ENCODE data around the gene AURKA.
A peak's percentile ranks its signal among the peaks of the same experiment; 100 is the strongest.
"Not testable (repeated sequence)": the region's sequence is repeated elsewhere in the genome, so short reads cannot be mapped to it uniquely, and the experiment has no call there.

The AURKA gene

DNA sequence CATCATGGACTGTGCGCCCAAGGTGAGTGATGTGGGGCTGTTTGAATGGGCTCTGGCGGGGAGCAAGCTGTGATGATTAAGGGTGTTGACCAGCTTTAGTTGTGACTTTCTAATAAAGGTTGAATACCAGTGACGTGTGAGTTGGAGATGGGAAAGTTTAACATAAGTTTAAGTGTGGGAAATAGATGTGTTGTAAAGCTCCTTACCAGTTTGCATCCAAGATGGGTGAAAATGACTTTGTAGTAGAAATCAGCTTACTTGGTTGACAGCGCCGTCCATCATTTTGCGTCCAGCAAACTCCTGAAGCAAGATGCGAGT is 20.4 kb upstream of the AURKA start:
- H3K27ac ChIP-seq (ENCODE audit: low read depth, low read length): peak overlapping the region; percentile 2
- H3K9ac ChIP-seq (ENCODE audit: low read depth in 1 of 2, low read length in 2 of 2): peak overlapping the region; percentile 1 to 64
- no peaks in the 10 kb centered on the region for H3K9me3 ChIP-seq (ENCODE audit: control insufficient read depth in 1 of 2, low read length in 2 of 2)
- peaks cover 3 to 13% of the 10 kb centered on the region in 2 donors for H3K36me3 ChIP-seq (ENCODE audit: control insufficient read depth in 1 of 2, insufficient read depth in 2 of 2, low read length in 2 of 2)
- peak overlapping the region; percentile 41 to 46 for H3K4me3 ChIP-seq (ENCODE audit: low read depth in 1 of 2, low read length in 2 of 2)
- H3K4me1 ChIP-seq (ENCODE audit: control insufficient read depth in 1 of 2, insufficient read depth in 2 of 2, low read length in 2 of 2): peaks cover 10% of the 10 kb centered on the region in 2 donors
- H3K27me3 ChIP-seq (ENCODE audit: control insufficient read depth in 1 of 2, insufficient read depth in 2 of 2, low read length in 2 of 2): no peaks in the 10 kb centered on the region

DNA sequence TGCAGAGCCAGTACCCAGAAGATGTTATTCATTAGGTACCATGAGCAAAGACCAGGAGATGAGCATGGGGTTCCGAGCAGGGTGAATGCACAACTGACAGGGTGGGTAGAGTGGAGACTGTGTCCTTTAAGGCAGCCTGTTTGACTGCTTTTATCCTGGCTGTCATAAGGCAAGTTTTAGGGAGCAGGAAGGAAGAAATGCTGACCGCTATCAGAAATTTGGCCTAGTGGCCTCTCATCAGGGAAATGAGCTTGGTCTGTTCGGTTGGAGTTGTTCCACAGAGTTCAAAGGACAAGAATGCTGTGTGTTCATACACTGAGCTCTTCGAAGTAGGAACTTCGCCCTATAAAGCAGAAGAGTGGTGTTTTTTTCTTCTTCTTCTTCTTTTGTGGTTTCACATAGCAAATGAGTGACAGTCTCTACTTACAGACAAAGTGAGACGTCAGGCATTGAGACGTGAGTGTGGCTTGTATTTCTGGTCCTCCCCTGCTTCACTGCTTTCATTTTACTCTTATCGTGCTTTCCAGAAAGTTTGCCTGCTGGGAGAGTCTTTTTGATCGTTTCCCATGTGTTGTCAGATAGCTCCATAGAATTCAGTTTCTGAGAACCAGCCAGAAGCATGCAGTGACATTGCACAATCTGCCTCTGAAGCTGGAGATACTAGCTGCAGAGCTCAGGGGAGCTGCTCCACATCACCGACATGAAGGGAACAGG is 19.9 kb upstream of the AURKA start, which contains the start of gene CASS4:
CASS4 (plus strand) TSS at position 502 of the 714 bp plus-strand sequence; CDS start at position 701, 199 bp downstream.
- Histone ChIP-seq H3K4me3 (ENCODE audit: low read depth in 1 of 2, low read length in 2 of 2) (peak within 1 kb of the TSS; percentile 41 to 46), H3K9me3 (ENCODE audit: control insufficient read depth in 1 of 2, low read length in 2 of 2) (no peaks in the 10 kb centered on the region), H3K4me1 (ENCODE audit: control insufficient read depth in 1 of 2, insufficient read depth in 2 of 2, low read length in 2 of 2) (peaks cover 10% of the 10 kb centered on the region in 2 donors), H3K36me3 (ENCODE audit: control insufficient read depth in 1 of 2, insufficient read depth in 2 of 2, low read length in 2 of 2) (peaks cover 8 to 16% of the 10 kb centered on the region in 2 donors), H3K27ac (ENCODE audit: low read depth, low read length) (peak within 1 kb of the TSS; percentile 2), H3K27me3 (ENCODE audit: control insufficient read depth in 1 of 2, insufficient read depth in 2 of 2, low read length in 2 of 2) (no peaks in the 10 kb centered on the region), H3K9ac (ENCODE audit: low read depth in 1 of 2, low read length in 2 of 2) (peak within 1 kb of the TSS; percentile 1 to 64)

DNA sequence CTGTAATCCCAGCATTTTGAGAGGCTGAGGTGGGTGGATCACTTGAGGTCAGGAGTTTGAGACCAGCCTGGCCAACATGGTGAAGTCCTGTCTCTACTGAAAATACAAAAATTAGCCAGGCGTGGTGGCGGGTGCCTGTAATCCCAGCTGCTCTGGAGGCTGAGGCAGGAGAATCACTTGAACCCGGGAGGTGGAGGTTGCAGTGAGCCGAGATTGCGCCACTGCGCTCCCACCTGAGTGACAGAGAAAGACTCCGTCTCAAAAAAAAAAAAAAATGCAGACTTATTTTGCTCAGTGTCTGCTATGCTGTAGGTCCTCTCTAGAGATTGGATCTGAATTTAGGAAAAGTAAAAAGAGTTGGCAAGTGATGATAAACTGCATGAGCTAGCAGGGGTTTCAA is 19.3 kb upstream of the AURKA start:
- H3K9me3 ChIP-seq (ENCODE audit: control insufficient read depth in 1 of 2, low read length in 2 of 2); H3K27me3 ChIP-seq (ENCODE audit: control insufficient read depth in 1 of 2, insufficient read depth in 2 of 2, low read length in 2 of 2); H3K27ac ChIP-seq (ENCODE audit: low read depth, low read length): not testable (repeated sequence)
- Histone ChIP-seq H3K36me3 (ENCODE audit: control insufficient read depth in 1 of 2, insufficient read depth in 2 of 2, low read length in 2 of 2) (peaks cover 9 to 21% of the 10 kb centered on the region in 2 donors), H3K4me1 (ENCODE audit: control insufficient read depth in 1 of 2, insufficient read depth in 2 of 2, low read length in 2 of 2) (peaks cover 10% of the 10 kb centered on the region in 2 donors), H3K9ac (ENCODE audit: low read depth in 1 of 2, low read length in 2 of 2) (peak overlapping the region in 1 of 2 donors; percentile 64), H3K4me3 (ENCODE audit: low read depth in 1 of 2, low read length in 2 of 2) (peak overlapping the region in 1 of 2 donors; percentile 41)

DNA sequence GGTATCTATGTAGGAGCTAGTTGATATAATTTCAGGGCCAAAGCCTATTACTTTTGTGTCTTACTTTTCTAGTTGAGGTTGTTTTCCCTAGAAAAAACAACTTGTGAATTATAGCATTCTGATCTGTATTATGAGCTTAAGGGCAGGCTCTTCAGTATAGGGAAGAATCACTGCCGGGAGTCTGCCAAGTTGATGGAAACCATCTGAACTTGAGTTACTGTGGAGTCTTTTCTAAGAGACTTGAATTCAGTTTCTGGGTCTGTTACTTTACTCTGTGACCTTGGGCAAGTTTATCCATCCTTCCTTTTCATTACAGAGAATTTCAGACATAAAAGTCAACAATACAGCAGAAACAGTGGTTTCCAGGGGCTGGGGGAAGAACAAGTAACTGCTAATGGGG is 17.9 kb upstream of the AURKA start:
- H3K27ac ChIP-seq (ENCODE audit: low read depth, low read length): no peak overlapping the region
- H3K36me3 ChIP-seq (ENCODE audit: control insufficient read depth in 1 of 2, insufficient read depth in 2 of 2, low read length in 2 of 2): peaks cover 9 to 35% of the 10 kb centered on the region in 2 donors
- no peak overlapping the region for H3K9ac ChIP-seq (ENCODE audit: low read depth in 1 of 2, low read length in 2 of 2)
- H3K9me3 ChIP-seq (ENCODE audit: control insufficient read depth in 1 of 2, low read length in 2 of 2): no peaks in the 10 kb centered on the region
- H3K4me3 ChIP-seq (ENCODE audit: low read depth in 1 of 2, low read length in 2 of 2): no peak overlapping the region
- H3K27me3 ChIP-seq (ENCODE audit: control insufficient read depth in 1 of 2, insufficient read depth in 2 of 2, low read length in 2 of 2): no peaks in the 10 kb centered on the region
- peaks cover 10% of the 10 kb centered on the region in 2 donors for H3K4me1 ChIP-seq (ENCODE audit: control insufficient read depth in 1 of 2, insufficient read depth in 2 of 2, low read length in 2 of 2)

DNA sequence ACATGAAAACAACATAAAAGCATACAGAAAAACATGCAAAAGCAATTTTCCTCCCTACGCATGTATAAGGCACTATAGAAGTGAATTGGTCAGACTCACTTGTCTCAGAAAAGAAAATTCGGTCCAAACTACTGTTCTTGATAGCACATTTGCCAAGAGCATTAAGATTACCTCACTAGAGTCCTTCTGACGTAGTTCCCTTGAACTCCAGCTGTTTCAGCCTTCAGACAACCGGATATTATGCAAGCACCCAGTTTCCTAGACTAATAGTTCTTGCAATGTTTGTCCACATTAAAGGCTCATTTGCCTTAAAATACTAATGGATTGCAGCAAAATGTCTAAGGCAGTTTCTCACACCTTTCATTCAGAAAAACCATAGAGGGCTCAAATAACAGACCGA is 17.5 kb upstream of the AURKA start:
- Histone ChIP-seq H3K27ac (ENCODE audit: low read depth, low read length) (no peak overlapping the region), H3K4me3 (ENCODE audit: low read depth in 1 of 2, low read length in 2 of 2) (no peak overlapping the region), H3K9ac (ENCODE audit: low read depth in 1 of 2, low read length in 2 of 2) (no peak overlapping the region), H3K36me3 (ENCODE audit: control insufficient read depth in 1 of 2, insufficient read depth in 2 of 2, low read length in 2 of 2) (peaks cover 9 to 38% of the 10 kb centered on the region in 2 donors), H3K9me3 (ENCODE audit: control insufficient read depth in 1 of 2, low read length in 2 of 2) (no peaks in the 10 kb centered on the region), H3K27me3 (ENCODE audit: control insufficient read depth in 1 of 2, insufficient read depth in 2 of 2, low read length in 2 of 2) (no peaks in the 10 kb centered on the region), H3K4me1 (ENCODE audit: control insufficient read depth in 1 of 2, insufficient read depth in 2 of 2, low read length in 2 of 2) (peaks cover 10% of the 10 kb centered on the region in 2 donors)

DNA sequence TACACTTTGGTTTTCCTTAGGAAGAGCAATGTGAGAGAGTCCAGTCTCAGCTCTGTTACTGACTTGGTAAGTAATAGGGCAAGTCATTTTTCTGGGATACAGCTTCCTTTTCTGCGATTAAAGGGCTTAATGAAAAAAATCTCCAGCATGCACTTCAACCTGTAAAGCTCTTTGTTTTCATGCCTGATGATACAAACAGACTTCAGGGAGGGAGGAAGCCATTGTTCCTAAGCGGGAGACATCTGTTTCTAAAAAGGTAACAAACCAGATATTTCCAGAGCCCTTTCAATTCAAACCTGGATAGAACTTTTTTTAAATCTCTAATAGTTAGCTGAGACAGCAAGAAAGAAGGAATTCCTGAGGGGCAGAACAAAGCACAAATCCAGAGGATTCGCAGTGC is 14.9 kb upstream of the AURKA start:
- H3K4me3 ChIP-seq (ENCODE audit: low read depth in 1 of 2, low read length in 2 of 2): no peak overlapping the region
- H3K9me3 ChIP-seq (ENCODE audit: control insufficient read depth in 1 of 2, low read length in 2 of 2): no peaks in the 10 kb centered on the region
- no peak overlapping the region for H3K27ac ChIP-seq (ENCODE audit: low read depth, low read length)
- peaks cover 6 to 9% of the 10 kb centered on the region in 2 donors for H3K4me1 ChIP-seq (ENCODE audit: control insufficient read depth in 1 of 2, insufficient read depth in 2 of 2, low read length in 2 of 2)
- H3K27me3 ChIP-seq (ENCODE audit: control insufficient read depth in 1 of 2, insufficient read depth in 2 of 2, low read length in 2 of 2): no peaks in the 10 kb centered on the region
- no peak overlapping the region for H3K9ac ChIP-seq (ENCODE audit: low read depth in 1 of 2, low read length in 2 of 2)
- peaks cover 22 to 55% of the 10 kb centered on the region in 2 donors for H3K36me3 ChIP-seq (ENCODE audit: control insufficient read depth in 1 of 2, insufficient read depth in 2 of 2, low read length in 2 of 2)

DNA sequence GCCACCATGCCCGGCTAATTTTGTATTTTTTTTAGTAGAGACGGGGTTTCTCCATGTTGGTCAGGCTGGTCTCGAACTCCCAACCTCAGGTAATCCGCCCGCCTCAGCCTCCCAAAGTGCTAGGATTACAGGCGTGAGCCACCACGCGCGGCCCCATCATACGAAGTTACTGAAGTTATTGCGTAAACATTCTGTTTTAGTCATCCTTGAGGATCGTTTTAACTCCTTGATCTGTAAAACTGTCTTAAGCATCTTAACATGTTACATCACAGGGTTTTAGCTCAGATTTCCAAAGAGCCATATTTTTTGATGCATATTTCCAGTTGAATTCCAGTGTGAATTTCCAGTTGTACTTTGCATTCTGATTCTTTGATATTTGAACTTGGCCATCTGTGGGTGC is 13.3 kb upstream of the AURKA start:
- H3K9me3 ChIP-seq (ENCODE audit: control insufficient read depth in 1 of 2, low read length in 2 of 2); H3K4me1 ChIP-seq (ENCODE audit: control insufficient read depth in 1 of 2, insufficient read depth in 2 of 2, low read length in 2 of 2); H3K4me3 ChIP-seq (ENCODE audit: low read depth in 1 of 2, low read length in 2 of 2); H3K9ac ChIP-seq (ENCODE audit: low read depth in 1 of 2, low read length in 2 of 2); H3K27me3 ChIP-seq (ENCODE audit: control insufficient read depth in 1 of 2, insufficient read depth in 2 of 2, low read length in 2 of 2); H3K27ac ChIP-seq (ENCODE audit: low read depth, low read length): not testable (repeated sequence)
- peaks cover 28 to 64% of the 10 kb centered on the region in 2 donors for H3K36me3 ChIP-seq (ENCODE audit: control insufficient read depth in 1 of 2, insufficient read depth in 2 of 2, low read length in 2 of 2)

DNA sequence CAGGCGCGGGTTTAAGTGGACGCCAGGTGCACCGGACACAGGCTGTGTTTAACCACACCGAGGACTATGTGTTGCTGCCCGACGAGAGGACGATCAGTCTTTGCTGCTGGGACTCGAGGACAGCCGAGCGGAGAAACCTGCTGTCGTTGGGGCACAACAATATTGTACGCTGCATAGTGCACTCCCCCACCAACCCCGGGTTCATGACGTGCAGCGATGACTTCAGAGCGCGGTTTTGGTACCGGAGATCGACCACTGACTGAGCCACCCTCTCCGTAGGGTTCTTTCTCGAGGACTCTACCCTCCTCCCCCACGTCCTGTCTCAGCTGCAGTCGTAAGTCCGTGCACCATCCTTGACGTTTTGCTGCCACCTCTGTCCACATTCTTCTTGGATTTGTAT is 11.4 kb upstream of the AURKA start:
- no peaks in the 10 kb centered on the region for H3K27me3 ChIP-seq (ENCODE audit: control insufficient read depth in 1 of 2, insufficient read depth in 2 of 2, low read length in 2 of 2)
- H3K4me1 ChIP-seq (ENCODE audit: control insufficient read depth in 1 of 2, insufficient read depth in 2 of 2, low read length in 2 of 2): no peaks in the 10 kb centered on the region
- no peaks in the 10 kb centered on the region for H3K9me3 ChIP-seq (ENCODE audit: control insufficient read depth in 1 of 2, low read length in 2 of 2)
- H3K36me3 ChIP-seq (ENCODE audit: control insufficient read depth in 1 of 2, insufficient read depth in 2 of 2, low read length in 2 of 2): peaks cover 36 to 73% of the 10 kb centered on the region in 2 donors
- no peak overlapping the region for H3K4me3 ChIP-seq (ENCODE audit: low read depth in 1 of 2, low read length in 2 of 2)
- H3K9ac ChIP-seq (ENCODE audit: low read depth in 1 of 2, low read length in 2 of 2): no peak overlapping the region
- no peak overlapping the region for H3K27ac ChIP-seq (ENCODE audit: low read depth, low read length)

DNA sequence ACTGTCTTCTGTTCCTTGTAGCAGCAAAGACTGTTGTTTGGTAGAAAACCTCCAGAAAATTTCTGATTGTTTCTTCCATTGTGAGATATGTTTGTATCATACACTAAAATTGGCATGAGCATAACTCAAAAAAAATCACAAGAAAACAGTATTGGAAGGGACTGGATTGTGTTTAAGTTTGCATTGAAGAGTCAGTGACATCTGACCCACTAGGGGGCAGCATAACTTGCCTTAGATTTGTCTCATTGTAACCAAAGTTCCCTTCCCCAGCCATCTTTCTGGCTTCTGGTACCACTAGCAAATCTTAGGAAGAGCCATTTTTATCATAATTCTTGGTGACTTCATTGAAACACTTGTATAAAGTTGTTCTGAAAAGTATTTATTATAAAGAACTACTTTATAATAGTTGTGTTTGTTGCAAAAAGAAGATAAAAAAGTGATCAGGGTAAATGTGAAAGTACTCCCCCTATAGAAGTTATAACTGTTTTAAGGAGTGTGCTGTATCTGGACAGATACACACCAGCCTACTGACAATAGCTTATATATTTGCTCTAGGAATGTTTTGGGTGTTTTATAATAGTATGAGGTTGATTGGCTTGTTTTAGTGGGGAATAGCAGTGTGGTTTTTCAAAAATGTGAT is 8.1 kb upstream of the AURKA start:
- Histone ChIP-seq H3K27ac (ENCODE audit: low read depth, low read length) (no peak overlapping the region), H3K27me3 (ENCODE audit: control insufficient read depth in 1 of 2, insufficient read depth in 2 of 2, low read length in 2 of 2) (no peaks in the 10 kb centered on the region), H3K4me1 (ENCODE audit: control insufficient read depth in 1 of 2, insufficient read depth in 2 of 2, low read length in 2 of 2) (no peaks in the 10 kb centered on the region), H3K9me3 (ENCODE audit: control insufficient read depth in 1 of 2, low read length in 2 of 2) (no peaks in the 10 kb centered on the region), H3K9ac (ENCODE audit: low read depth in 1 of 2, low read length in 2 of 2) (no peak overlapping the region), H3K36me3 (ENCODE audit: control insufficient read depth in 1 of 2, insufficient read depth in 2 of 2, low read length in 2 of 2) (peaks cover 48 to 74% of the 10 kb centered on the region in 2 donors), H3K4me3 (ENCODE audit: low read depth in 1 of 2, low read length in 2 of 2) (no peak overlapping the region)

DNA sequence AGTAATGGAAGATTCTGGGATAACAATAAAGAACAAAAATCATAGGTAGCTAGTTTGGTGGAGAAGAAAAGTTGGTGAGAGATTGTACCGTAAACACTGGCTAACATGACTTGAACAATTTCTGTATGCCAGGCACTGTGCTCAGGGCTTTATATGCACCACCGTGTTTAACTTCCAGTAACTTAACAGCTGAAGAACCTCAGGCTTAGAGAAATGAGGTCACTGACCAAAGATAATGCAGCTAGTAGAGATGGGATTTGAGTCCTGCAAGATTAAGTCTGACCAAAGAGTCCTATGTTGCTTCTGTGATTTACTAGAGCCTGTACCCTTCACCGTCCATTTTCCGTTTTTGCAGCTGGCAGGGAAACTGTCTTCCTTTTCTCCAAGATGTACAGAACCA is 3.2 kb upstream of the AURKA start:
- H3K36me3 ChIP-seq (ENCODE audit: control insufficient read depth in 1 of 2, insufficient read depth in 2 of 2, low read length in 2 of 2): peaks cover 29 to 43% of the 10 kb centered on the region in 2 donors
- no peak overlapping the region for H3K27ac ChIP-seq (ENCODE audit: low read depth, low read length)
- no peaks in the 10 kb centered on the region for H3K9me3 ChIP-seq (ENCODE audit: control insufficient read depth in 1 of 2, low read length in 2 of 2)
- no peaks in the 10 kb centered on the region for H3K27me3 ChIP-seq (ENCODE audit: control insufficient read depth in 1 of 2, insufficient read depth in 2 of 2, low read length in 2 of 2)
- H3K9ac ChIP-seq (ENCODE audit: low read depth in 1 of 2, low read length in 2 of 2): no peak overlapping the region
- no peak overlapping the region for H3K4me3 ChIP-seq (ENCODE audit: low read depth in 1 of 2, low read length in 2 of 2)
- H3K4me1 ChIP-seq (ENCODE audit: control insufficient read depth in 1 of 2, insufficient read depth in 2 of 2, low read length in 2 of 2): peaks cover 20 to 22% of the 10 kb centered on the region in 2 donors

All from duodenal mucosa (tissue), 2 donors.